GM23248 (cell line): ENCODE results near the gene MRPL24. TPM values are rescaled to one million over a fixed set of nuclear protein-coding genes. Genes with fewer than 3 reads are reported as not detected.
A peak's percentile ranks its signal among the peaks of the same experiment; 100 is the strongest.

Experiments
- DNase-seq: peaks from one replicate; pipeline ENCODE4 v3.0.0-alpha.2; 2015
- H2AFZ ChIP-seq: fragments of 200-600 bp; sonication (generic); 2 replicates; pipeline ENCODE4 v1.6.1; 2016; ENCODE audit warnings: antibody characterized with exemption
- H3F3A ChIP-seq: fragments of 200-600 bp; sonication (generic); 2 replicates; pipeline ENCODE4 v1.6.1; 2016; ENCODE audit warnings: mild to moderate bottlenecking, antibody characterized with exemption, mixed run types; ENCODE audit not compliant: insufficient read depth
- H3K27ac ChIP-seq: fragments of 200-600 bp; sonication (generic); 2 replicates; pipeline ENCODE4 v1.5.1; 2016; ENCODE audit warnings: mild to moderate bottlenecking
- H3K27me3 ChIP-seq: fragments of 200-600 bp; sonication (generic); replicated peaks from 2 replicates; pipeline ENCODE4 v1.6.1; 2016; ENCODE audit warnings: mild to moderate bottlenecking; ENCODE audit not compliant: insufficient read depth
- H3K36me3 ChIP-seq: fragments of 200-600 bp; sonication (generic); 2 replicates; pipeline ENCODE4 v1.6.1; 2016; ENCODE audit warnings: low read depth, mild to moderate bottlenecking
- H3K4me1 ChIP-seq: fragments of 200-600 bp; sonication (generic); 2 replicates; pipeline ENCODE4 v1.6.1; 2016; ENCODE audit warnings: mild to moderate bottlenecking; ENCODE audit not compliant: insufficient read depth
- H3K4me2 ChIP-seq: fragments of 200-600 bp; sonication (generic); one replicate; pipeline ENCODE4 v1.6.1; 2016; ENCODE audit warnings: mild to moderate bottlenecking; ENCODE audit not compliant: unreplicated experiment
- H3K4me3 ChIP-seq: fragments of 200-600 bp; sonication (generic); 2 replicates; pipeline ENCODE4 v1.5.1; 2016; ENCODE audit warnings: mild to moderate bottlenecking
- H3K79me2 ChIP-seq: fragments of 200-600 bp; sonication (generic); 2 replicates; pipeline ENCODE4 v1.6.1; 2016; ENCODE audit warnings: mild to moderate bottlenecking; ENCODE audit not compliant: insufficient read depth
- H3K9ac ChIP-seq: fragments of 200-600 bp; sonication (generic); 2 replicates; pipeline ENCODE4 v1.6.1; 2016; ENCODE audit warnings: mild to moderate bottlenecking
- H3K9me2 ChIP-seq: fragments of 200-600 bp; sonication (generic); 2 replicates; pipeline ENCODE4 v1.6.1; 2016; ENCODE audit warnings: mixed run types, mild to moderate bottlenecking, moderate library complexity; ENCODE audit not compliant: insufficient read depth
- H3K9me3 ChIP-seq: fragments of 200-600 bp; sonication (generic); one replicate; pipeline ENCODE4 v1.6.1; 2017; ENCODE audit warnings: low read depth
- H4K20me1 ChIP-seq: fragments of 200-600 bp; sonication (generic); 2 replicates; pipeline ENCODE4 v1.6.0; 2016; ENCODE audit not compliant: insufficient read depth
- EZH2 ChIP-seq: fragments of 200-600 bp; sonication (generic); IDR thresholded peaks from 2 replicates; pipeline ENCODE4 v1.6.1; 2018; ENCODE audit warnings: antibody characterized with exemption, mild to moderate bottlenecking; ENCODE audit not compliant: insufficient read depth, poor library complexity, severe bottlenecking
- EZH2phosphoT487 ChIP-seq: fragments of 200-600 bp; sonication (generic); IDR thresholded peaks from 2 replicates; pipeline ENCODE4 v1.6.1; 2018; ENCODE audit warnings: antibody characterized with exemption, moderate library complexity, mild to moderate bottlenecking, low read depth; ENCODE audit not compliant: insufficient read depth
- WGBS, 2 experiments: methylation state at CpG; one replicate each; pipeline ENCODE4 v1.1.6; 2015 to 2017; ENCODE audit warnings: low lambda C conversion rate in 2 of 2, low coverage in 1 of 2; ENCODE audit errors: missing lambda C conversion rate in 2 of 2; 5-methylcytosine and 5-hydroxymethylcytosine counted together
- in situ Hi-C: fragments of 300-500 bp; cut with MboI; formaldehyde crosslinking; loops from 2 replicates; pipeline ENCODE4 v1.15.0; 2020
- polyA plus RNA-seq: library from polyadenylated mRNA; unstranded; fragments of >200 nt; fragmentation: Nextera tagmentation; extraction: Ambion mirVana; gene quantifications from 2 replicates; pipeline ENCODE4 v1.2.1, GENCODE V29; 2016
- total RNA-seq: library from RNA; depleted of rRNA; stranded (reverse); fragments of >200 nt; shearing (Covaris generic); gene quantifications from 2 replicates; pipeline ENCODE4 v1.2.3, GENCODE V29; 2014; rRNA removed

Gene MRPL24
- total and polyA plus RNA-seq, 2 experiments from 2014 or later = 55.7 to 93.7 TPM

GRCh38 chr1:156691191-156691590 is 49.7 kb downstream of the MRPL24 start:
- no peak for TF ChIP-seq EZH2phosphoT487
- no peak for TF ChIP-seq EZH2
- no peaks in the 10 kb centered on the region for H3K27me3 ChIP-seq
- no peak overlapping the region for H3K9ac ChIP-seq
- H3K79me2 ChIP-seq = no peaks in the 10 kb centered on the region
- H3K4me1 ChIP-seq = peaks cover 22% of the 10 kb centered on the region
- DNase-seq = no peak
- H3K9me2 ChIP-seq = no peaks in the 10 kb centered on the region
- H3K36me3 ChIP-seq = no peaks in the 10 kb centered on the region
- in situ Hi-C loops = no loop called here
- no peak overlapping the region; the same call in 1 of the 2 replicates for H2AFZ ChIP-seq
- H3K4me3 ChIP-seq = no peak overlapping the region
- H4K20me1 ChIP-seq = no peaks in the 10 kb centered on the region
- H3K4me2 ChIP-seq = no peak overlapping the region
- no peaks in the 10 kb centered on the region for H3F3A ChIP-seq
- H3K9me3 ChIP-seq = no peaks in the 10 kb centered on the region
- no peak overlapping the region for H3K27ac ChIP-seq
- WGBS, 2 experiments = 87 to 91% methylated on average over 10 of the region's 10 CpGs

GRCh38 chr1:156690675-156691036 is 50.2 kb downstream of the MRPL24 start:
- TF ChIP-seq EZH2phosphoT487 = no peak
- no peak for TF ChIP-seq EZH2
- Histone ChIP-seq H3K4me2 (no peak overlapping the region), H3K79me2 (no peaks in the 10 kb centered on the region), H3K36me3 (no peaks in the 10 kb centered on the region), H3K4me1 (peaks cover 26% of the 10 kb centered on the region), H3K4me3 (no peak overlapping the region), H3K27me3 (no peaks in the 10 kb centered on the region), H3F3A (no peaks in the 10 kb centered on the region), H3K27ac (no peak overlapping the region), H3K9me2 (no peaks in the 10 kb centered on the region), H3K9me3 (no peaks in the 10 kb centered on the region), H3K9ac (no peak overlapping the region), H4K20me1 (no peaks in the 10 kb centered on the region), H2AFZ (no peak overlapping the region)
- in situ Hi-C loops = no loop called here
- 58% methylated on average over 7 to 8 of the region's 8 CpGs for WGBS, 2 experiments
- no peak for DNase-seq

GRCh38 chr1:156689953-156690674 is 50.8 kb downstream of the MRPL24 start:
- no peaks in the 10 kb centered on the region for H4K20me1 ChIP-seq
- H3K9ac ChIP-seq = no peak overlapping the region
- peaks cover 26% of the 10 kb centered on the region for H3K4me1 ChIP-seq
- peak overlapping the region; percentile 61 for H3K4me3 ChIP-seq
- H3K27me3 ChIP-seq = no peaks in the 10 kb centered on the region
- in situ Hi-C loops = no loop called here
- H3K36me3 ChIP-seq = no peaks in the 10 kb centered on the region
- DNase-seq = peak; percentile 64
- no peak overlapping the region for H3K27ac ChIP-seq
- H3K4me2 ChIP-seq = peak overlapping the region; percentile 83
- no peak for TF ChIP-seq EZH2phosphoT487
- no peak for TF ChIP-seq EZH2
- WGBS, 2 experiments = 29 to 37% methylated on average over 7 to 10 of the region's 10 CpGs
- H3K79me2 ChIP-seq = no peaks in the 10 kb centered on the region
- H3F3A ChIP-seq = 0 out of 2 replicates have a peak, but pooled peaks cover 5% of the 10 kb centered on the region
- H3K9me2 ChIP-seq = no peaks in the 10 kb centered on the region
- H2AFZ ChIP-seq = peak overlapping the region; percentile 91; the same call in 1 of the 2 replicates
- H3K9me3 ChIP-seq = no peaks in the 10 kb centered on the region

GRCh38 chr1:156689035-156689952 is 51.6 kb downstream of the MRPL24 start:
- no peaks in the 10 kb centered on the region for H3K9me3 ChIP-seq
- H3K9me2 ChIP-seq = no peaks in the 10 kb centered on the region
- peak overlapping the region; percentile 44; the same call in 1 of the 2 replicates for H3K9ac ChIP-seq
- H4K20me1 ChIP-seq = no peaks in the 10 kb centered on the region
- peaks cover 11% of the 10 kb centered on the region for H3F3A ChIP-seq
- 0 to 3% methylated on average over 23 of the region's 23 CpGs for WGBS, 2 experiments
- H3K4me1 ChIP-seq = peaks cover 34% of the 10 kb centered on the region
- no peaks in the 10 kb centered on the region for H3K36me3 ChIP-seq
- H2AFZ ChIP-seq = peak overlapping the region; percentile 91
- in situ Hi-C loops = no loop called here
- H3K27ac ChIP-seq = no peak overlapping the region
- peak overlapping the region; percentile 83 for H3K4me2 ChIP-seq
- no peak for TF ChIP-seq EZH2phosphoT487
- TF ChIP-seq EZH2 = no peak
- DNase-seq = peak; percentile 90
- no peaks in the 10 kb centered on the region for H3K79me2 ChIP-seq
- H3K4me3 ChIP-seq = peak overlapping the region; percentile 61
- H3K27me3 ChIP-seq = no peaks in the 10 kb centered on the region

Other genes starting within 250 kb of the MRPL24 start
- gene MEF2D, start 240.3 kb downstream of the MRPL24 start, total RNA-seq = 22.3 and 23.6 TPM in 2 replicates
- 32.1 and 34.1 TPM in 2 replicates for gene MEF2D, start 240.3 kb downstream of the MRPL24 start, polyA plus RNA-seq
- gene IQGAP3, start 168.5 kb downstream of the MRPL24 start, total RNA-seq = 12.5 and 14.7 TPM in 2 replicates
- gene IQGAP3, start 168.5 kb downstream of the MRPL24 start, polyA plus RNA-seq = 5.5 and 5.6 TPM in 2 replicates
- gene TTC24, start 161.4 kb downstream of the MRPL24 start, total RNA-seq = not detected in 2 replicates
- gene TTC24, start 161.4 kb downstream of the MRPL24 start, polyA plus RNA-seq = not detected in 2 replicates
- gene NAXE, start 149.3 kb downstream of the MRPL24 start, total RNA-seq = 51.2 and 68.7 TPM in 2 replicates
- 86.2 and 87.4 TPM in 2 replicates for gene NAXE, start 149.3 kb downstream of the MRPL24 start, polyA plus RNA-seq
- gene GPATCH4, start 139.6 kb downstream of the MRPL24 start, total RNA-seq = 9.5 and 12.5 TPM in 2 replicates
- 43.0 and 46.6 TPM in 2 replicates for gene GPATCH4, start 139.6 kb downstream of the MRPL24 start, polyA plus RNA-seq
- not detected in 2 replicates for gene HAPLN2, start 121.7 kb downstream of the MRPL24 start, total RNA-seq
- not detected in 2 replicates for gene HAPLN2, start 121.7 kb downstream of the MRPL24 start, polyA plus RNA-seq
- not detected in 2 replicates for gene BCAN, start 99.0 kb downstream of the MRPL24 start, total RNA-seq
- not detected in 2 replicates for gene BCAN, start 99.0 kb downstream of the MRPL24 start, polyA plus RNA-seq
- 15.0 and 23.0 TPM in 2 replicates for gene NES, start 63.7 kb downstream of the MRPL24 start, total RNA-seq
- gene NES, start 63.7 kb downstream of the MRPL24 start, polyA plus RNA-seq = 2.2 TPM in 2 replicates
- 23.3 and 38.8 TPM in 2 replicates for gene CRABP2, start 35.5 kb downstream of the MRPL24 start, total RNA-seq
- 64.1 and 68.6 TPM in 2 replicates for gene CRABP2, start 35.5 kb downstream of the MRPL24 start, polyA plus RNA-seq
- gene METTL25B, start 12.6 kb downstream of the MRPL24 start, total RNA-seq = 4.5 and 5.6 TPM in 2 replicates
- gene METTL25B, start 12.6 kb downstream of the MRPL24 start, polyA plus RNA-seq = 7.4 and 10.1 TPM in 2 replicates
- gene ISG20L2, start 12.3 kb downstream of the MRPL24 start, total RNA-seq = 10.4 TPM in 2 replicates
- 17.8 and 21.5 TPM in 2 replicates for gene ISG20L2, start 12.3 kb downstream of the MRPL24 start, polyA plus RNA-seq
- 184 and 185 TPM in 2 replicates for gene HDGF, start 10.6 kb upstream of the MRPL24 start, total RNA-seq
- gene HDGF, start 10.6 kb upstream of the MRPL24 start, polyA plus RNA-seq = 95.4 and 131 TPM in 2 replicates
- gene PRCC, start 26.4 kb upstream of the MRPL24 start, total RNA-seq = 32.4 and 43.6 TPM in 2 replicates
- gene PRCC, start 26.4 kb upstream of the MRPL24 start, polyA plus RNA-seq = 57.0 and 62.4 TPM in 2 replicates
- gene SH2D2A, start 75.8 kb upstream of the MRPL24 start, total RNA-seq = not detected in 2 replicates
- gene SH2D2A, start 75.8 kb upstream of the MRPL24 start, polyA plus RNA-seq = 0.43 and 0.96 TPM in 2 replicates
- gene INSRR, start 118.0 kb upstream of the MRPL24 start, total RNA-seq = not detected in 2 replicates
- 0.09 TPM in 1 of 2 replicates, not detected in the other for gene INSRR, start 118.0 kb upstream of the MRPL24 start, polyA plus RNA-seq
- gene NTRK1, start 119.8 kb upstream of the MRPL24 start, total RNA-seq = 0.11 TPM in 1 of 2 replicates, not detected in the other
- gene NTRK1, start 119.8 kb upstream of the MRPL24 start, polyA plus RNA-seq = 0.08 and 0.09 TPM in 2 replicates
- 1.0 and 2.2 TPM in 2 replicates for gene PEAR1, start 152.6 kb upstream of the MRPL24 start, total RNA-seq
- 0.71 and 1.2 TPM in 2 replicates for gene PEAR1, start 152.6 kb upstream of the MRPL24 start, polyA plus RNA-seq
- gene LRRC71, start 179.5 kb upstream of the MRPL24 start, total RNA-seq = 0.32 TPM in 1 of 2 replicates, not detected in the other
- gene LRRC71, start 179.5 kb upstream of the MRPL24 start, polyA plus RNA-seq = not detected in 2 replicates